Thyroid gland (tissue), 4 donors: ENCODE results near the gene FAM222A. TPM values are rescaled to one million over a fixed set of nuclear protein-coding genes. Genes with fewer than 3 reads are reported as not detected.

Source experiments
- DNase-seq, 2 donors: peaks; one replicate each; pipeline ENCODE4 v3.0.0-alpha.2; 2019
- H3K27ac ChIP-seq, 3 donors: fragments of 200-600 bp; sonication (generic); 1 replicate in 2 of 3; 2 replicates in 1 of 3; pipeline ENCODE4 v1.5.1; 2016 to 2019; ENCODE audit warnings: mild to moderate bottlenecking in 1 of 3, moderate library complexity in 1 of 3
- H3K27me3 ChIP-seq: fragments of 200-600 bp; sonication (generic); one replicate; pipeline ENCODE4 v1.5.1; 2019
- H3K36me3 ChIP-seq, 2 donors: fragments of 200-600 bp; sonication (generic); one replicate each; pipeline ENCODE4 v1.5.1; 2016 to 2019
- H3K4me1 ChIP-seq, 2 donors: fragments of 200-600 bp; sonication (generic); one replicate each; pipeline ENCODE4 v1.5.1; 2017 to 2019
- H3K4me3 ChIP-seq, 3 donors: fragments of 200-600 bp; sonication (generic); replicated peaks in 1 of 3; 1 replicate in 2 of 3; 2 replicates in 1 of 3; pipeline ENCODE4 v1.5.1; 2016; ENCODE audit warnings: mild to moderate bottlenecking in 1 of 3
- H3K9me3 ChIP-seq: fragments of 200-600 bp; sonication (generic); one replicate; pipeline ENCODE4 v1.5.1; 2017
- CTCF ChIP-seq, 6 experiments: fragments of 200-600 bp in 3 of 6; fragments of 450-650 bp in 3 of 6; sonication (generic) in 3 of 6; IDR thresholded peaks; one replicate each; pipeline ENCODE4 v1.5.1; 2016 to 2019; ENCODE audit warnings: antibody characterized with exemption in 6 of 6, mild to moderate bottlenecking in 2 of 6, inconsistent platforms in 1 of 6, moderate library complexity in 1 of 6
- POLR2A ChIP-seq, 2 donors: fragments of 450-650 bp; IDR thresholded peaks; one replicate each; pipeline ENCODE4 v1.6.1; 2017; ENCODE audit warnings: antibody characterized with exemption in 2 of 2, mild to moderate bottlenecking in 2 of 2, moderate library complexity in 1 of 2
- WGBS, 2 donors: methylation state at CpG; one replicate each; pipeline ENCODE4 v1.1.5; 2017; 5-methylcytosine and 5-hydroxymethylcytosine counted together
- intact Hi-C: fragments of 100-400 bp; cut with DNase I; formaldehyde crosslinking; loops from one replicate; pipeline ENCODE4 v1.15.1; 2023
- total RNA-seq, 4 donors: library from RNA; depleted of rRNA; stranded (reverse); fragments of >200 nt; gene quantifications; one replicate each; pipeline ENCODE4 v1.2.3, GENCODE V29; 2016

Gene FAM222A
- total RNA-seq, 4 donors from 2014 or later, result 1.3 to 3.8 (median 1.9) TPM

DNA sequence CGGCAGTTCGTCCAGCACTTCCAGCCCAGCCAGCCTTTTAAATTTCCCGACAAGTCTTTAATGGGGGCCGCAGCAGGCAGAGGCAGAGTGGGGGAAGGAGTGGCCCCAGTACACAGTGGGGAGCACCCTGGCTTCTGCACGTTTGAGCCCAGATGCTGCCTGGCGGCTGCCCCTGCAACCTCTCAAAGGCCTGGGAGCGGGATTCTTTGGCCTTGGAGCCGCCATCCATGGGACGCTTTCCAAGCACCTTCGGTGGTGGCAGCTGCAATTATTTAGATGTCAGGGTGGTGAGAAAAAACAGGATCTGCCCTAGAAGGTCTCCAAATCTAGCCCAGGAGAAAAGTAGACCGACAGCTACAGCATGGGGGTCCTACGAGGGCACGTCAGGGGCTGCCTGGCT is 46.0 kb downstream of the FAM222A start:
- H3K36me3 ChIP-seq, result no peaks in the 10 kb centered on the region
- DNase-seq, result no peak
- no peak for TF ChIP-seq POLR2A (IDR thresholded peaks at IDR 0.05)
- intact Hi-C loops, result no loop called here
- H3K9me3 ChIP-seq, result no peaks in the 10 kb centered on the region
- no peak overlapping the region for H3K27ac ChIP-seq
- no peaks in the 10 kb centered on the region for H3K27me3 ChIP-seq
- WGBS, 2 donors, result 76 to 77% methylated on average over 10 to 12 of the region's 13 CpGs
- no peak overlapping the region for H3K4me3 ChIP-seq
- no peaks in the 10 kb centered on the region for H3K4me1 ChIP-seq

- Histone ChIP-seq H3K36me3 (no peaks in the 10 kb centered on the region), H3K4me3 (no peak overlapping the region), H3K4me1 (no peaks in the 10 kb centered on the region), H3K27me3 (no peaks in the 10 kb centered on the region), H3K9me3 (no peaks in the 10 kb centered on the region), H3K27ac (no peak overlapping the region)
- whole genome bisulfite sequencing, 2 donors, result 75 to 79% methylated on average over 11 to 17 of the region's 18 CpGs
- TF ChIP-seq CTCF (IDR thresholded peaks at IDR 0.05) (no peak), POLR2A (IDR thresholded peaks at IDR 0.05) (no peak)
- DNase-seq, result no peak
- intact Hi-C loops, result no loop called here
Measured at GRCh38 chr12:109760031-109760929, 46.7 kb downstream of the FAM222A start.

GRCh38 chr12:109760930-109761921 is 47.6 kb downstream of the FAM222A start:
- no peak overlapping the region for H3K27ac ChIP-seq
- no peaks in the 10 kb centered on the region for H3K4me1 ChIP-seq
- H3K4me3 ChIP-seq, result no peak overlapping the region
- no peaks in the 10 kb centered on the region for H3K27me3 ChIP-seq
- no peak for DNase-seq
- TF ChIP-seq CTCF (IDR thresholded peaks at IDR 0.05), result no peak
- no peak for TF ChIP-seq POLR2A (IDR thresholded peaks at IDR 0.05)
- WGBS, 2 donors, result 79 to 83% methylated on average over 14 to 15 of the region's 16 CpGs
- H3K36me3 ChIP-seq, result no peaks in the 10 kb centered on the region
- intact Hi-C loops, result no loop called here
- H3K9me3 ChIP-seq, result no peaks in the 10 kb centered on the region

- no peak for DNase-seq
Measured at GRCh38 chr12:109762071-109762672, 48.5 kb downstream of the FAM222A start.

More at GRCh38 chr12:109762071-109762672, 48.5 kb downstream of the FAM222A start:
- intact Hi-C loops, result no loop called here
- H3K36me3 ChIP-seq, result no peaks in the 10 kb centered on the region
- no peaks in the 10 kb centered on the region for H3K27me3 ChIP-seq
- H3K4me1 ChIP-seq, result no peaks in the 10 kb centered on the region
- 93 to 96% methylated on average over 12 of the region's 12 CpGs for WGBS, 2 donors
- H3K4me3 ChIP-seq, result no peak overlapping the region
- TF ChIP-seq CTCF (IDR thresholded peaks at IDR 0.05) (no peak), POLR2A (IDR thresholded peaks at IDR 0.05) (no peak)
- H3K27ac ChIP-seq, result no peak overlapping the region
- H3K9me3 ChIP-seq, result no peaks in the 10 kb centered on the region
